Adrenal gland (tissue), 19 donors: Measurements from ENCODE around the gene MYL2. TPM values are rescaled to one million over a fixed set of nuclear protein-coding genes. Genes with fewer than 3 reads are reported as not detected.

Source experiments
- DNase-seq, 7 donors: peaks; one replicate each; pipeline ENCODE4 v3.0.0-alpha.2; 2019 to 2020
- H3K27ac ChIP-seq, 5 donors: fragments of 200-600 bp; sonication (generic) in 4 of 5; 1 replicate in 3 of 5; 2 replicates in 2 of 5; pipeline versions ENCODE4 v1.5.1 to v1.8.0; 2016 to 2020; ENCODE audit warnings: mild to moderate bottlenecking in 1 of 5
- H3K27me3 ChIP-seq: fragments of 200-600 bp; 2 replicates; pipeline ENCODE4 v1.8.0; 2021
- H3K36me3 ChIP-seq, 2 donors: fragments of 200-600 bp; replicated peaks in 1 of 2; 1 replicate in 1 of 2; 2 replicates in 1 of 2; pipeline versions ENCODE4 v1.5.1 to v1.8.0; 2018 to 2022
- H3K4me1 ChIP-seq, 2 donors: fragments of 200-600 bp; replicated peaks in 1 of 2; 1 replicate in 1 of 2; 2 replicates in 1 of 2; pipeline versions ENCODE4 v1.5.1 to v1.8.0; 2018 to 2021
- H3K4me3 ChIP-seq, 4 donors: fragments of 200-600 bp; sonication (generic) in 3 of 4; one replicate each; pipeline ENCODE4 v1.5.1; 2016 to 2018
- H3K9me3 ChIP-seq, 3 donors: fragments of 200-600 bp; sonication (generic) in 1 of 3; replicated peaks in 1 of 3; 1 replicate in 2 of 3; 2 replicates in 1 of 3; pipeline versions ENCODE4 v1.5.1 to v1.8.0; 2016 to 2021
- CTCF ChIP-seq, 6 experiments: fragments of 450-650 bp in 4 of 6; fragments of 200-600 bp in 2 of 6; sonication (generic) in 1 of 6; IDR thresholded peaks; 1 replicate in 5 of 6; 2 replicates in 1 of 6; pipeline versions ENCODE4 v1.5.1 to v1.8.0; 2016 to 2021; ENCODE audit warnings: antibody characterized with exemption in 6 of 6, mild to moderate bottlenecking in 2 of 6, moderate library complexity in 1 of 6
- POLR2A ChIP-seq, 2 donors: fragments of 450-650 bp; IDR thresholded peaks; one replicate each; pipeline ENCODE4 v1.6.1; 2017; ENCODE audit warnings: antibody characterized with exemption in 2 of 2, mild to moderate bottlenecking in 2 of 2, moderate library complexity in 1 of 2
- WGBS, 4 donors: extraction: QIAGEN DNeasy Blood & Tissue Kit in 2 of 4; methylation state at CpG; one replicate each; pipeline versions ENCODE4 v1.1.5 to v1.1.7; 2013 to 2017; 5-methylcytosine and 5-hydroxymethylcytosine counted together
- intact Hi-C, 2 donors: fragments of 100-400 bp; cut with DNase I; formaldehyde crosslinking; loops; one replicate each; pipeline versions ENCODE4 v1.14.1 to v1.15.0; 2022 to 2023
- long read RNA-seq, 10 donors: library from polyadenylated mRNA in 3 of 10; unstranded in 2 of 10; stranded (forward) in 1 of 10; transcript quantifications; one replicate each; pipeline ENCODE4 v2.0.0 and lab custom pipeline, GENCODE V29; 2021 to 2026
- polyA plus RNA-seq, 3 donors: library from polyadenylated mRNA; stranded (reverse); fragments of 200-250 nt in 2 of 3; fragments of 350-450 nt in 1 of 3; fragmentation: Illumina TruSeq in 1 of 3; extraction: RNeasy Lipid Tissue Mini Kit (QIAGEN cat#74804) in 1 of 3; gene quantifications; one replicate each; pipeline ENCODE4 v1.2.3, GENCODE V29; 2013 to 2014
- total RNA-seq, 9 donors: library from RNA; depleted of rRNA in 4 of 9; stranded (reverse); fragments of >200 nt in 4 of 9; fragments of 120-200 nt in 1 of 9; fragmentation: NEBNext Ultra II Directional in 1 of 9; extraction: Animal tissue kit (Norgen Biotek cat#: 25700) in 1 of 9; gene quantifications; one replicate each; pipeline versions ENCODE4 v1.1.0 to v1.2.4, GENCODE V29; 2013 to 2023
- donor health status: healthy with polysubstance abuse.
- donor health status: Bipolar disorder and iron deficiency.
- donor health status: DM: yes; HTN: yes; CAD: no.
- donor health status: DM: no; HTN: no; CAD: no.
- donor health status: DM: no; HTN: no; CAD: no.
- donor health status: DM: yes; HTN: yes; CAD: no.

Gene MYL2
- total RNA-seq (1 to 10 TPM in 2 of 9 donors, under 1 TPM in 1, not detected in 6; 0.58 to 6.3 (median 2.0) TPM), polyA plus RNA-seq (1 to 10 TPM in 2 of 3 donors, not detected in 1; 3.2 to 6.5 TPM)
- long read RNA-seq, donor 1, partial matches to known transcripts: 0 of 3 reads
- long read RNA-seq, donor 1, other reads (novel, unspliced or antisense): 0 of 3 reads
- long read RNA-seq, donor 2: 0 reads
- long read RNA-seq, donor 3, partial matches to known transcripts: 0 of 2 reads
- long read RNA-seq, donor 3, other reads (novel, unspliced or antisense): 0 of 2 reads
- long read RNA-seq, donor 4: 0 reads
- long read RNA-seq, donor 5: 0 reads
- long read RNA-seq, donor 6: 0 reads
- long read RNA-seq, donor 7, transcript MYL2-201 (7 exons, 807 nt): major isoform, 10 of 10 reads
- long read RNA-seq, donor 7, partial matches to known transcripts: 0 of 10 reads
- long read RNA-seq, donor 7, other reads (novel, unspliced or antisense): 0 of 10 reads
- long read RNA-seq, donor 8: 0 reads
- long read RNA-seq, donor 9, partial matches to known transcripts: 0 of 2 reads
- long read RNA-seq, donor 9, other reads (novel, unspliced or antisense): 0 of 2 reads
- long read RNA-seq, donor 10, partial matches to known transcripts: 0 of 1 reads
- long read RNA-seq, donor 10, other reads (novel, unspliced or antisense): 0 of 1 reads

- 64 to 72% (median 69%) methylated on average over 13 to 22 of the region's 22 CpGs for WGBS, 4 donors
- Histone ChIP-seq H3K4me1 (no peaks in the 10 kb centered on the region), H3K27me3 (no peaks in the 10 kb centered on the region), H3K27ac (no peak within 1 kb of the TSS), H3K4me3 (no peak within 1 kb of the TSS), H3K36me3 (no peaks in the 10 kb centered on the region), H3K9me3 (no peaks in the 10 kb centered on the region)
- TF ChIP-seq CTCF (IDR thresholded peaks at IDR 0.05) (no peak), POLR2A (IDR thresholded peaks at IDR 0.05) (no peak)
- intact Hi-C loops: no loop called here
- DNase-seq: no peak
These were observed at the start of gene MYL2 for GRCh38 chr12:110920324-110920910. Gene MYL2 (minus strand): TSS chr12:110920579. CDS start chr12:110920529, 50 bp downstream.

- no peak for TF ChIP-seq CTCF (IDR thresholded peaks at IDR 0.05)
- TF ChIP-seq POLR2A (IDR thresholded peaks at IDR 0.05): no peak
- no peak for DNase-seq
- Histone ChIP-seq H3K9me3 (no peaks in the 10 kb centered on the region), H3K4me1 (no peaks in the 10 kb centered on the region), H3K36me3 (no peaks in the 10 kb centered on the region), H3K27ac (no peak overlapping the region), H3K27me3 (no peaks in the 10 kb centered on the region), H3K4me3 (no peak overlapping the region)
- intact Hi-C loops: no loop called here
- 60 to 70% (median 67%) methylated on average over 22 to 23 of the region's 23 CpGs for WGBS, 4 donors
These were observed 45.8 kb upstream of the MYL2 start for GRCh38 chr12:110966081-110966760.

GRCh38 chr12:110965574-110965973, 45.2 kb upstream of the MYL2 start:
- no peak for DNase-seq
- Histone ChIP-seq H3K4me1 (no peaks in the 10 kb centered on the region), H3K36me3 (no peaks in the 10 kb centered on the region), H3K27me3 (no peaks in the 10 kb centered on the region), H3K27ac (no peak overlapping the region), H3K9me3 (no peaks in the 10 kb centered on the region), H3K4me3 (no peak overlapping the region)
- WGBS, 4 donors: 72 to 85% (median 72%) methylated on average over 12 of the region's 12 CpGs
- intact Hi-C loops: no loop called here
- TF ChIP-seq POLR2A (IDR thresholded peaks at IDR 0.05) (no peak), CTCF (IDR thresholded peaks at IDR 0.05) (no peak)

GRCh38 chr12:110960795-110961194, 40.4 kb upstream of the MYL2 start:
- peaks cover 4% of the 10 kb centered on the region for H3K27me3 ChIP-seq
- intact Hi-C loops: no loop called here
- H3K9me3 ChIP-seq: no peaks in the 10 kb centered on the region
- no peak overlapping the region for H3K4me3 ChIP-seq
- TF ChIP-seq POLR2A (IDR thresholded peaks at IDR 0.05) (no peak), CTCF (IDR thresholded peaks at IDR 0.05) (no peak)
- H3K4me1 ChIP-seq: no peaks in the 10 kb centered on the region
- no peak overlapping the region for H3K27ac ChIP-seq
- WGBS, 4 donors: 73 to 86% (median 82%) methylated on average over 2 of the region's 2 CpGs
- DNase-seq: no peak
- H3K36me3 ChIP-seq: no peaks in the 10 kb centered on the region
